ENCODE data around the gene ELAC1. TPM values are rescaled to one million over a fixed set of nuclear protein-coding genes. Genes with fewer than 3 reads are reported as not detected.
"Not testable (repeated sequence)": the region's sequence is repeated elsewhere in the genome, so short reads cannot be mapped to it uniquely, and the experiment has no call there.

Gene ELAC1
- polyA plus RNA-seq, 1 donor = 18.4 TPM

- DNase-seq = no peak
Observed at GRCh38 chr18:50970006-50970405, 2.2 kb downstream of the ELAC1 start.

DNA sequence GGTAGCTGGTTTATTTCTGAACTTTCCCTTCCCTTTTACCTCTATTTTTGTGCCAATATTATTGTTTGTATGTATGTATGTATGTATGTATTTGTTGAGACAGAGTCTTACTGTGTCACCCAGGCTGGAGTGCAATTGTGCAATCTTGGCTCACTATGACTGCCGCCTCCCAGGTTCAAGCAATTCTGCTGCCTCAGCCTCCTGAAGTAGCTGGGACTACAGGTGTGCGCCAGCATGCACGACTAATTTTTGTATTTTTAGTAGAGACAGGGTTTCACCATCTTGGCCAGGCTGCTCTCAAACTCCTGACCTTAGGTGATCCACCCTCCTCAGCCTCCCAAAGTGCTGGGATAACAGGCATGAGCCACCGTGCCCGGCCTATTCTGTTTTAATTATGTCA lies 4.6 kb downstream of the ELAC1 start:
- DNase-seq = not testable (repeated sequence)

- DNase-seq = no peak
Observed at GRCh38 chr18:50973367-50974126, 5.7 kb downstream of the ELAC1 start.

DNA sequence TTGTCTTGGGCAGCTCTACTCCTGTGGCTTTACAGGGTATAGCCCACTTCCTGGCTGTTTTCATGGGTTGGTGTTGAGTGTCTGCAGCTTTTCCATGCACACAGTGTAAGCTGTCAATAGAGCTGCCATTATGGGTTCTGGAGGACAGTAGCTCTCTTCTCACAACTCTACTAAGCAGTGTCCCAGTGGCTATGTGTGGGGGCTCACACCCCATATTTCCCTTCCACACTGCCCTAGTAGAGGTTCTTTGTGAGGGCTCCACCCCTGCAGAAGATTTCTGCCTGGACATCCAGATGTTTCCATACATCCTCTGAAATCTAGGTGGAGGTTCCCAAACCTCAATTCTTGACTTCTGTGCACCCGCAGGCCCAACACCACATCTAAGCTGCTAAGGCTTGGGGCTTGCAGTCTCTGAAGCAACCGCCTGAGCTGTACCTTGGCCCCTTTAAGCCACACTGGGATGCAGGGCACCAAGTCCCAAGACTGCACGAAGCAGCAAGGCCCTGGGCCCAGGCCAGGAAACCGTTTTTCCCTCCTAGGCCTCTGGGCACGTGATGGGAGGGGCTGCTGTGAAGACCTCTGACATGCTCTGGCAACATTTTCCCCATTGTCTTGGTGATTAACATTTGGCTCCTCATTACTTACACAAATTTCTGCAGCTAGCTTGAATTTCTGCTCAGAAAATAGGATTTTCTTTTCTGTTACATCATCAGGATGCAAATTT lies 9.4 kb downstream of the ELAC1 start:
- no peak for DNase-seq

- no peak for DNase-seq
Observed at GRCh38 chr18:50981381-50981780, 13.5 kb downstream of the ELAC1 start.

GRCh38 chr18:50982086-50982801 lies 14.4 kb downstream of the ELAC1 start:
- no peak for DNase-seq

DNA sequence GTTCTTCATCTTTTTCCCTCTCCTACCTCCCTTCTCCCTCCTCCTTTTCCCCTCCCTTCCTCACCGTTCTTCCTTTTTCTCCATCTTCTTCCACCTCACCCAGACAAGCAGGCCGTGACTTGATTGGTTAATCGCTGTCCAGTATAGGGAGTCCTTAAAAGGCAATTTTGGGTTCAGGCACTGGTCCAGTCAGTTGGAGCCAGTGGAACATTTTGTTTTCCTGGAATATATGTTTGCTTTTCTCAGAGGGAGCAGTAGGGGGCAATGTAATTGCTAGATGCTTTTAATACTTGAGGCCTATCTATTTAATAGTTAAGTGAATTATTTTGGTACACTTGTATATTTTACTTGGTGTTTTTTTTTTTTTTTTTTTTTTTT lies 15.0 kb downstream of the ELAC1 start:
- no peak for DNase-seq

DNA sequence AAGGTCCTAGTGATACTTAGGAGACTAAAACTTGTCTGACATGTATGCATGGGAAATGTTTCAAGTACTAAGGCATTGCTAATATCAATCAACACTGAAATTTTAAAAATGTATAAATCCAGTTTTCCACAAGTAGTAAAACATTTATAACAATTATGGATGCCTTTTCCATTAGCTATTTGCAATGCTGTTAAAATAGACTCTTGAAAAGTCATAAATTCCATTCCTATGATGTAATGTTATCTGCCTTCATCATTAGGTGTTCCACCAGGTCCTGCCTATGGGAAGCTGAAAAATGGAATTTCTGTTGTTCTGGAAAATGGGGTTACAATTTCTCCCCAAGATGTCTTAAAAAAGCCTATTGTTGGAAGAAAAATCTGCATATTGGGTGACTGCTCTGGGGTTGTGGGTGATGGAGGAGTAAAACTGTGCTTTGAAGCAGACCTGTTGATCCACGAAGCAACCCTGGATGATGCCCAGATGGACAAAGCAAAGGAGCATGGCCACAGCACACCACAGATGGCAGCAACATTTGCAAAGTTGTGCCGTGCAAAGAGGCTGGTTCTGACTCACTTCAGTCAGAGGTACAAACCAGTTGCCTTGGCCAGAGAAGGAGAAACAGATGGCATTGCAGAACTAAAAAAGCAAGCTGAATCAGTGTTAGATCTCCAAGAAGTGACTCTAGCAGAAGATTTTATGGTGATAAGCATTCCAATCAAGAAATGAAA lies 18.7 kb downstream of the ELAC1 start:
- DNase-seq = no peak

DNA sequence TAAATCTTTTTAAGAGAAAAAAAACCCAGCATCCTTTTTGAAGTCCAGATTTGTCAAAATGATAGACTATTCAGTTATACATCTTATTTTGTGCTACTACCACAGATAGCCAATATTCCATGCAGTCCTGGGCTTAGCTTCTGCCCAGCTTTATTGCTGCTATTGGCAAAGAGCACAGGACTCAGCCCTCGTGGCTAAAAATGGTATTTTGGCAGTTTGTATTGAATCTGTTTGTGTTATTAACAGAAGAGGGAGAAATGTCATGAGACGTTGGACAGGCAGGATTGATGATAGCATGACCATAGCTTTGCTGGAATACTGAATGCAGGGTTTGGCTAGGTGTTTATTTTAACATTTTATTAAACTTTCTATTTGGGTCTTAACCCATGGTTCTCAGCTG lies 19.4 kb downstream of the ELAC1 start:
- DNase-seq = no peak

GRCh38 chr18:50989711-50990110 lies 21.9 kb downstream of the ELAC1 start:
- DNase-seq = no peak

DNA sequence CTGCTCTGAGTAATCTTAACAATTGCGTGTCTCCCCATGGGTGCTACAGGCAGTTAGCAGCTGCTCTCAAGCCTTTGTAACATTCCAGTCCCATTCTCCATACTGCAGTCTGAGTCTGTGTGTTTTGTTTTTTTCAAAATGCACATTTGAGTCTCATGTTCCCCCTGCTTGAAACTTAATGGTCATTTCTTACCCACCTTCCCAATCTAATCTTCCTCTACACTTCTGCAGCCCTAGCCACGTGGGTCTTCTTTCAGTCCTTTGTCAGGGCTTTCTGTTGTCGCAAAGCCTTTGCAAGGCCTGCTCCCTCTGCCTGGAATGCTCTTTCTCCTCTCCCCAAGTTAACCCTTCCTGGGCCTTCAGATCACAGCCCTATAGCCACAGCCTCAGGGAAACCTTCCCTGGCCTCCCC lies 24.5 kb downstream of the ELAC1 start:
- DNase-seq = no peak

- no peak for DNase-seq
Observed at GRCh38 chr18:50994031-50994430, 26.2 kb downstream of the ELAC1 start.

DNA sequence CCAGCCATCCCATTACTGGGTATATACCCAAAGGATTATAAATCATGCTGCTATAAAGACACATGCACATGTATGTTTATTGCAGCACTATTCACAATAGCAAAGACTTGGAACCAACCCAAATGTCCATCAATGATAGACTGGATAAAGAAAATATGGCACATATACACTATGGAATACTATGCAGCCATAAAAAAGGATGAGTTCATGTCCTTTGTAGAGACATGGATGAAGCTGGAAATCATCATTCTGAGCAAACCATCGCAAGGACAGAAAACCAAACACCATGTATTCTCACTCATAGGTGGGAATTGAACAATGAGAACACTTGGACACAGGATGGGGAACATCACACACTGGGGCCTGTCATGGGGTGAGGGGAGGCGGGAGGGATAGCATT lies 35.3 kb downstream of the ELAC1 start:
- not testable (repeated sequence) for DNase-seq

GRCh38 chr18:51006061-51006818 lies 38.4 kb downstream of the ELAC1 start:
- no peak for DNase-seq

- DNase-seq = no peak
Observed at GRCh38 chr18:51006948-51007789, 39.3 kb downstream of the ELAC1 start.

DNA sequence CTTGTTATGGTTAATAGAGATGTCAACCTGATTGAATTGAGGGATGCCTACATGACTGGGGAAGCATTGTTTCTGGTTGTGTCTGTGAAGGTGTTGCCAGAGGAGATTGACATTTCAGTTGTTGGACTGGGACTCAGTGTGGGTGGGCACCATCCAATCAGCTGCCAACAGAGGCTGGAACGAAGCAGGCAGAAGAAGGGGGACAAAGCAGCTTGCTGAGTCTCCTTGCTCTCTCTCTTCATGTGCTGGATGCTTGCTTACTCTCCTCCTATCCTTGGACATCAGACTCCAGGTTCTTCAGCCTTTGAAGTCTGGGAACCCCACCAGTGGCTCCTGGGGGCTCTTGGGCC lies 39.9 kb downstream of the ELAC1 start:
- DNase-seq = no peak

GRCh38 chr18:51009072-51009471 lies 41.2 kb downstream of the ELAC1 start:
- DNase-seq = no peak

DNA sequence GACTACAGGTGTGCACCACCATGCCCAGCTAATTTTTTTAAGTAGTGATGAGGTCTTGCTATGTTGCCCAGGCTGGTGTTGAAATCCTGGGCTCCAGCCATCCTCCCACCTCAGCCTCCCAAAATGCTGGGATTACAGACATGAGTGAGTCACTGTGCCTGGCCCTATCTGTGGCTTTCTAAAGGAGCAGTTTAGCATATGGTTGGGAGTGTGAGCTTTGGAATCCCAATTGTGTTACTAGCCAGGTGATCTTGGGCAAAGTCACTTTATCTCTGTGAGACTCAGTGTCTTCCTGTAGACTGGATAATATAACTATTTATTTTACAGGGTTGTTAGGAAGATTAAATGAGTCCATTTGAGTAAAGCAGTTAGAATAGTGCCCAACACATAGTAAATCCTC lies 42.4 kb downstream of the ELAC1 start:
- DNase-seq = no peak

- no peak for DNase-seq
Observed at GRCh38 chr18:51011709-51012108, 43.9 kb downstream of the ELAC1 start.

DNA sequence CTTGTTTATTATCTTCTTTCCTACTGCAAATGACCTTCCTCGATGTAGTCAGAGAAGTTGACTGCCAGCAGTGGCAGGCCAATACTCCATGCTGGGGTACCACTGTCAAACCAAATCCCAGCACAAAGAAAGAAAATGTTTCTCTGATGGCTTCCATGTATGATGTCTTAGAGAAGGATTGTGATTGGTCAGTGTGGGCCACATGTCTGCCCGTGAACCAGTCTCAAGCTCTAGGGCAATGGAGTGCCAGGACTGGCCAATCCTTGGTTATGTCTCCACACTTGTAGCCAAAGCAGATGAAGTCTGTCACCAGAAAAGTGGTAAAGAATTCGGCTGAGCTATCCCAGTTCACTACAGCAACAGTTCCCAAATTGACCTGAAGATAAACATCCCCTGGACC lies 44.6 kb downstream of the ELAC1 start:
- no peak for DNase-seq

- DNase-seq = no peak
Observed at GRCh38 chr18:51013259-51013658, 45.4 kb downstream of the ELAC1 start.

Data from left kidney (tissue), 2 donors.